Measurements from ENCODE around the gene GINM1.

DNA sequence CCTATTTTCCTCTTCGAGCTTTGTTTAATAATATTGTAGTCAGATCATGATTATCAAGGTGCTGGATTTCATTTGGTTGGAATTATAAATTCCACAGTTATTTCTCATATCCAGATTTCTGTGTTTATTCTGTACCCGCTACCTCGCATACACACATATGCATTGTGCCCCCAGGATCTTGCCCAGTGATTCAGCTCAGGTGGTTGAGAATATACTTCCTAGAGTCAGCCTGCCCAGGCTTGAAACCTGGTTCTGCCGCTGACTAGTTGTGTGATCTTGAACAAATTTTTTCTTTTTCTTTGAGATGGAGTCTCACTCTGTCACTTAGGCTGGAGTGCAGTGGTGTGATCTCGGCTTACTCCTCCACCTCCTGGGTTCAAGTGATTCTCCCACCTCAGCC lies 14.7 kb downstream of the GINM1 start:
- TF ChIP-seq CTCF (IDR thresholded peaks at IDR 0.05; ENCODE audit: insufficient read depth, low read length, poor library complexity, severe bottlenecking) (no peak), EZH2phosphoT487 (conservative IDR thresholded peaks at IDR 0.05; ENCODE audit: low read length) (no peak)

Measured in SU-DHL-6 (cell line).